AG04449 (cell line): Measurements from ENCODE around the gene C17orf100.
"Not testable (repeated sequence)": the region's sequence is repeated elsewhere in the genome, so short reads cannot be mapped to it uniquely, and the experiment has no call there.

ENCODE experiments used
- CTCF ChIA-PET: fragments of 350-600 bp; formaldehyde crosslinking; extraction: SDS; loops from one replicate; lab custom pipeline; 2021; ENCODE audit warnings: antibody characterized with exemption; lab: Yijun Ruan, JAX
- POLR2A ChIA-PET: fragments of 400-600, 350-600 bp; formaldehyde crosslinking; extraction: SDS; loops from one replicate; lab custom pipeline; 2020; ENCODE audit warnings: antibody characterized with exemption, inconsistent platforms; lab: Yijun Ruan, JAX
- DNase-seq: peaks from one replicate; pipeline ENCODE4 v3.0.0-alpha.2; 2010; ENCODE audit warnings: low read depth, low spot score
- H3K4me3 ChIP-seq: 2 replicates; pipeline ENCODE4 v1.5.1; 2011; ENCODE audit warnings: low read depth, mild to moderate bottlenecking, control low read depth, low read length
- TF ChIP-seq, protein P1 (sequence below): IDR thresholded peaks from one replicate; pipeline ENCODE4 v1.5.1; 2011; ENCODE audit warnings: mild to moderate bottlenecking, moderate library complexity, low read length, control low read depth, inconsistent platforms; ENCODE audit not compliant: insufficient read depth; ENCODE audit errors: missing control alignments

Gene C17orf100

DNA sequence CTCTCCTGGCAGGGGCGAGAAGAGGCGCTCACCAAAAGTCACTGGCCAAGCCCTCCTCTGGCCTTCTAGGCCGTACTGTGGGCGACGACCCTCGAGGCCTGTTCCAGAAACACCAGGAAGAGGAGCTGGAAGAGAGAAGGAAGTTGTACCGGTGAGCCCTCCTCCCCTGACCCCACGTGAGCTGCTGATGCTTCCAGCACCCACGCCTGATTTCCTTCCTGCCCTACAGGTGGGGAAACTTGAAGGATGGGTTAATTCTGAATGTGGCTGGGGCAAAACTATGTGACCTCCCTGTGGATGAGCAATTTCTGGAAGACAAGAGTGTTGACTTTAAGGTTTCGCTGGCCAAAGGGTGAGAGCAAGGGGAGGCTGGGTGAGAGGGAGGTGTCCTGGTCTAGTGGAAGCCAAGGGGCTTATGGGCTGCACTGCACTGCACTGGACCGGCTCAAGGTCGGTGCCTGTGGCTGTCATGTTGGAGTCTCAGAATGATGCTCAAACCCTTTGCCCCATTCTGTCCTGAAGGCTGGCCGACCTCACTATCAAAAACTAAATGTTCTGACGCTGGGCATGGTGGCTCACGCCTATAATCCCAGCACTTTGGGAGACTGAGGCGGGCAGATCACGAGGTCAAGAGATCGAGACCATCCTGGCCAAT is 6.2 kb downstream of the C17orf100 start:
- ChIA-PET POLR2A (no interaction called here), CTCF (interaction anchor here (1.0 kb wide), 1 partner anchor 9 kb away, joined by 4 read pairs; no protein-coding TSS in a partner anchor)
- no peak overlapping the region for H3K4me3 ChIP-seq
- no peak for DNase-seq
- TF ChIP-seq, protein P1, sequence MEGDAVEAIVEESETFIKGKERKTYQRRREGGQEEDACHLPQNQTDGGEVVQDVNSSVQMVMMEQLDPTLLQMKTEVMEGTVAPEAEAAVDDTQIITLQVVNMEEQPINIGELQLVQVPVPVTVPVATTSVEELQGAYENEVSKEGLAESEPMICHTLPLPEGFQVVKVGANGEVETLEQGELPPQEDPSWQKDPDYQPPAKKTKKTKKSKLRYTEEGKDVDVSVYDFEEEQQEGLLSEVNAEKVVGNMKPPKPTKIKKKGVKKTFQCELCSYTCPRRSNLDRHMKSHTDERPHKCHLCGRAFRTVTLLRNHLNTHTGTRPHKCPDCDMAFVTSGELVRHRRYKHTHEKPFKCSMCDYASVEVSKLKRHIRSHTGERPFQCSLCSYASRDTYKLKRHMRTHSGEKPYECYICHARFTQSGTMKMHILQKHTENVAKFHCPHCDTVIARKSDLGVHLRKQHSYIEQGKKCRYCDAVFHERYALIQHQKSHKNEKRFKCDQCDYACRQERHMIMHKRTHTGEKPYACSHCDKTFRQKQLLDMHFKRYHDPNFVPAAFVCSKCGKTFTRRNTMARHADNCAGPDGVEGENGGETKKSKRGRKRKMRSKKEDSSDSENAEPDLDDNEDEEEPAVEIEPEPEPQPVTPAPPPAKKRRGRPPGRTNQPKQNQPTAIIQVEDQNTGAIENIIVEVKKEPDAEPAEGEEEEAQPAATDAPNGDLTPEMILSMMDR, result no peak

DNA sequence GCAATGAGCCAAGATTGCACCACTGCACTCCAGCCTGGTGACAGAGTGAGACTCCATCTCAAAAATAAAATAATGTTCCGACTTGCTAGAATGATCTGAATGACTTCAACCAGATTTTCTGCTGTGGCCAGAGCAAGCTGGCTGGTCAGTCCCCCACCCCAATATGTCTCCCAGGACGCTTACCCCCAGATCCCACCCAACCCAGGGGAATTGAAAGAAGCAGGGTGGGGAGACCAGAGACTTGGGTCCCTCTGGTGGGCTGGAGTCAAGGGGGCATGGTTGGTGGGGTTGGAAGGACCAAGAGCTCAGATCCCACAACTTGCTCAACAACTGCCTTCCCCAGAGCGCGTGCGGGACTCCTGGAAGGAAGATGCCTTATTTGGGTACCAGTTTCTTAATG is 6.8 kb downstream of the C17orf100 start:
- DNase-seq, POLR2A ChIA-PET, H3K4me3 ChIP-seq: not testable (repeated sequence)
- CTCF ChIA-PET, result interaction anchor here (1.0 kb wide), 1 partner anchor 8 kb away, joined by 4 read pairs; no protein-coding TSS in a partner anchor

DNA sequence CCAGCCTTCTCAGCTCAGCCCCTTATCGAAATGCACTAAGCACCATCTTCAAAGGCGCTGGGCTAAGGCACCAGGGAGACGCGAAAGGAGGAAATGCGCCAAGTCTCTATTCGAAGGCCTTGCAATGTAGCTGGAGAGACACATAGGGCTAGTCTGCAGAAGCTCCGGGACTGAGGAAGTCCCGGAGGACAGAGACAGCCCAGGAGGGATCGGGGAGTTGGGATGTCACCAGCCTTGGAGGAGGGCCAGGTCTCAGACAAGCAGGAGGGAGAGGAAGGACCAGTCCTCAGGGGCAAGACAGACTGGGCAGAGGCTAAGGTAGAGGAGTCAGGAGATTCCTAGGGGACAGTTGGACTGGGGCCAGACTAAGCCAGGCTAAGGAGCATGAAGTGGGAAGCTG is 8.5 kb downstream of the C17orf100 start:
- CTCF ChIA-PET, result interaction anchor here (0.9 to 1.7 kb wide), 2 partner anchors 183 to 344 kb away, joined by 3 to 7 read pairs; no protein-coding TSS in a partner anchor

DNA sequence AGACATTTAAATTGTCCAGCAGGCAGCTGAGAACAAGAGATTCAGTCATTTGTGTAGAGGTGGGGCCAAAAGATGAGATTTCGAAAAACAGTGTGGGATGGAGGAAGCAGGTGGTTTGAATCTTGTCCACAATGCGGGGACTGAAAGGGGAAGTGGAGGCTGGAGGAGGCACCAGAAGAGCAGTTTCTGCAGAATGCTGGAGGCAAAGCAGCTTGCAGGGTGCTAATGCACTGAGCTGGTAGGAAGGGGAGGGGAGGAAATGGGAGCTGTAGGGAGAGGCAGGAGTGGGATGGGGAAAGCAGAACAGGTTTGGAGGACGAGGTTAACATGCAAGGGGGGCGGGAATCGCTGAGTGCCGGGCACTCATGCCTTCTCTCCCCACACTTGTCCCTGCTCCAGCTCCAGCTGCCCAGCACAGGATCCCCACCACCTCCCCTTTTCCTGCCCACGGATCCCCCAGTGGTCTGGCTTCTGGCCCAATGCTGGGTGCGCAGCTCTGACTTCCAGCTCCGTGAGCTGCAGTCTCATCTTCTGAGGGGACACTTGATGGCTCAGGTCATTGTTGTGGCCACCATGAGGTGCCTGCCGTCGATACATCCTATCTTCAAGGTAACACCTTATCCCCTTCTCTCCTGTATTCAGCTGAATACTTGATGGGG is 9.4 kb downstream of the C17orf100 start:
- CTCF ChIA-PET, result interaction anchor here (1.7 to 2.1 kb wide), 2 partner anchors 182 to 183 kb away, joined by 7 read pairs; no protein-coding TSS in a partner anchor
- TF ChIP-seq, protein P1, result no peak
- POLR2A ChIA-PET, result no interaction called here
- DNase-seq, result no peak
- H3K4me3 ChIP-seq, result no peak overlapping the region

More for the DNA sequence above, 8.5 kb downstream of the C17orf100 start:
- POLR2A ChIA-PET, result no interaction called here
- TF ChIP-seq, protein P1, result no peak
- DNase-seq, result no peak
- H3K4me3 ChIP-seq, result no peak overlapping the region

DNA sequence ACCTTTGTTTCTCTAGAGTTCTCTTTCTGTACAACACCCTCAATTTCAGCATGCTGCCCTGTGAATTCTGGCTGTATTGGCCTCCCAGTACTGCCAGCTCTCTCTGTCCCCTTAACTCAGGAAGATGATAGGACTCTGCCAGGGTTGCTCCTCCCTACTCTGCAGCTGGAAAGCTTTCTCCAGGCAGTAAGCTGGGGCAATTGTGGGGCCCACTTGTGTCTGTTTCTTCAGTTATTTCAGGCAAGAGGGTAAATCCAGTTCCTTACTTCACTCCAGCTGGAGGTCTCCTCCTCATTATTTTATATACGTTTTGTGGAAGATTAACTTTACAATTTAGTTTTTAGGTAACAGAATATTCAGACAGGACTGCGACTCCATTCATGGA is 9.9 kb downstream of the C17orf100 start:
- no peak for DNase-seq
- TF ChIP-seq, protein P1, result no peak
- ChIA-PET POLR2A (no interaction called here), CTCF (interaction anchor here (0.6 to 2.1 kb wide), 3 partner anchors 182 to 384 kb away, joined by 3 to 7 read pairs (median 3); no protein-coding TSS in a partner anchor)
- no peak overlapping the region for H3K4me3 ChIP-seq

DNA sequence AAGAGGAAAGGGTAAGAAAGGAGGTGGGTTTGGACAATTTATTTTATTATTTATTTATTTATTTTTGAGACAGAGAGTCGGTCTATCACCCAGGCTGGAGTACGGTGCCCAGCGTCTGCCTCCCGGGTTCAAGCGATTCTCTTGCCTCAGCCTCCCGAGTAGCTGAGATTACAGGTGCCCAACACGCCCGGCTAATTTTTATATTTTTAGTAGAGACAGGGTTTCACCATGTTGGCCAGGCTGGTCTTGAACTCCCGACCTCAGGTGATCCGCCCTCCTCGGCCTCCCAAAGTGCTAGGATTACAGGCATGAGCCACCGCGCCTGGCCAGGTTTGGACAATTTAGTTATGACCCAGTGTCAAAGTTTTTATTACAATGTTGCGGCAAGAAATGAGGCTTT is 11.6 kb downstream of the C17orf100 start:
- H3K4me3 ChIP-seq, DNase-seq, POLR2A ChIA-PET: not testable (repeated sequence)
- CTCF ChIA-PET, result interaction anchor here (1.2 to 3.7 kb wide), 7 partner anchors 10 to 352 kb away, joined by 3 to 32 read pairs (median 5); no protein-coding TSS in a partner anchor

DNA sequence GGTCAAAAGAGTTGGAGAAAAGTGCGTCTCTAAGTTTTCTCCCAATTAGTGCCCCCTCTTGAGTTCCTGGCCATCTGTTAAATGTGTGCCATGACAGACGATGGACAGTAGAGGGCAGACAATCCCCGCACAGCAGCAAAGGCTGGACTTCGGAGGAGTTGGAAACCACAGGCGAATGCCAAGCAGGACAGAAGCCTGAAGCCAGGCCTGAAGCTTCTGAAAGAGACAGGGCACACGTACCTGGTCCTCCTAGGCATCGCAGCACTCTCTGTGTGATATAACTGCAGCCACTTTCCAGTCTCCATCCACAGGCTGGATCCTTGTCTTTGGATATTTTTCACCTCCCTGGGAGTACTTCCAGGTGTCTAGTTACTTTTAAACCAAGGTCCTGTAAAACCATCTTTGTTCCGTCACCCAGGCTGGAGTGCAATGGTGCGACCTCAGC is 14.5 kb downstream of the C17orf100 start:
- ChIA-PET POLR2A (interaction anchor here (1.0 kb wide), 1 partner anchor 10 kb away, joined by 3 read pairs; no protein-coding TSS in a partner anchor), CTCF (interaction anchor here (0.6 to 4.9 kb wide), 25 partner anchors 8 to 355 kb away, joined by 3 to 55 read pairs (median 4); no protein-coding TSS in a partner anchor)
- no peak overlapping the region for H3K4me3 ChIP-seq
- DNase-seq, result no peak
- TF ChIP-seq, protein P1, result peak; percentile 92
